Vagina (tissue), 2 donors: Measurements from ENCODE around the gene TATDN2.

ENCODE experiments used
- POLR2A ChIP-seq, 2 donors: fragments of 450-650 bp; IDR thresholded peaks; one replicate each; pipeline ENCODE4 v1.6.1; 2017; ENCODE audit warnings: antibody characterized with exemption in 2 of 2, mild to moderate bottlenecking in 2 of 2, moderate library complexity in 2 of 2
- TF ChIP-seq, protein P1 (sequence below), 3 experiments: fragments of 450-650 bp in 2 of 3; fragments of 200-600 bp in 1 of 3; sonication (generic) in 1 of 3; IDR thresholded peaks; one replicate each; pipeline ENCODE4 v1.5.1; 2017 to 2019; ENCODE audit warnings: antibody characterized with exemption in 3 of 3, mild to moderate bottlenecking in 2 of 3, moderate library complexity in 2 of 3

DNA sequence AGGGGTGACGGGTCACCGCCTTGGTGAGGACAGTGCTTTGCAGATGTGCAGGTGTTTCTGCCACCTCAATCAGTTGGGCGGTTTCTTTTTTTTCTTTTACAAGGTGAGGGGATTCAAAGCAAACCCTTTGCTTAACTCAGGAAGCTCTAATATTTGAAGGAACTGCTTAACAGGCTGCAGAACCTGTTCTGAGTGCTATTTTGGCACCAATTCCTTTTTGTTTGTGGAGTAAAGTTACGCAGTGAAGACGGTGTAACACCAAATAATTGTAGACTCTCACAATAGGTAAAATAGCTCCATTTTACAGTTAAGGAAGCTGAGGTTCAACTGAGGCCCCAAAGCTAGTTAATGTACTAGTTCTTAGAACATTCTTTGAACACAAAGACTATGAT lies 37.9 kb downstream of the TATDN2 start:
- TF ChIP-seq, protein P1, sequence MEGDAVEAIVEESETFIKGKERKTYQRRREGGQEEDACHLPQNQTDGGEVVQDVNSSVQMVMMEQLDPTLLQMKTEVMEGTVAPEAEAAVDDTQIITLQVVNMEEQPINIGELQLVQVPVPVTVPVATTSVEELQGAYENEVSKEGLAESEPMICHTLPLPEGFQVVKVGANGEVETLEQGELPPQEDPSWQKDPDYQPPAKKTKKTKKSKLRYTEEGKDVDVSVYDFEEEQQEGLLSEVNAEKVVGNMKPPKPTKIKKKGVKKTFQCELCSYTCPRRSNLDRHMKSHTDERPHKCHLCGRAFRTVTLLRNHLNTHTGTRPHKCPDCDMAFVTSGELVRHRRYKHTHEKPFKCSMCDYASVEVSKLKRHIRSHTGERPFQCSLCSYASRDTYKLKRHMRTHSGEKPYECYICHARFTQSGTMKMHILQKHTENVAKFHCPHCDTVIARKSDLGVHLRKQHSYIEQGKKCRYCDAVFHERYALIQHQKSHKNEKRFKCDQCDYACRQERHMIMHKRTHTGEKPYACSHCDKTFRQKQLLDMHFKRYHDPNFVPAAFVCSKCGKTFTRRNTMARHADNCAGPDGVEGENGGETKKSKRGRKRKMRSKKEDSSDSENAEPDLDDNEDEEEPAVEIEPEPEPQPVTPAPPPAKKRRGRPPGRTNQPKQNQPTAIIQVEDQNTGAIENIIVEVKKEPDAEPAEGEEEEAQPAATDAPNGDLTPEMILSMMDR (IDR thresholded peaks at IDR 0.05): no peak
- TF ChIP-seq POLR2A (IDR thresholded peaks at IDR 0.05): no peak
